Astrocyte (in vitro differentiated cells and primary cell): Measurements from ENCODE around the gene NANOS2. TPM values are rescaled to one million over a fixed set of nuclear protein-coding genes. Genes with fewer than 3 reads are reported as not detected.

Source experiments
- DNase-seq: peaks from one replicate; pipeline ENCODE4 v3.0.0-alpha.2; 2010; ENCODE audit warnings: low read depth
- FAIRE-seq: peaks from 2 replicates; lab custom pipeline; 2011; peaks lifted over from hg19 to GRCh38; lab: Jason Lieb, UNC
- H2AFZ ChIP-seq: 2 replicates; pipeline ENCODE4 v1.6.0; 2012; ENCODE audit warnings: low read depth, low read length, inconsistent platforms
- H3K27ac ChIP-seq: 2 replicates; pipeline ENCODE4 v1.5.1; 2011; ENCODE audit warnings: low read depth, low read length, inconsistent platforms
- H3K27me3 ChIP-seq: 2 replicates; pipeline ENCODE4 v1.6.0; 2011; ENCODE audit warnings: low read length, inconsistent platforms; ENCODE audit not compliant: insufficient read depth
- H3K36me3 ChIP-seq: 2 replicates; pipeline ENCODE4 v1.5.1; 2011; ENCODE audit warnings: low read length, inconsistent platforms; ENCODE audit not compliant: insufficient read depth
- H3K4me1 ChIP-seq: 2 replicates; pipeline ENCODE4 v1.5.1; 2011; ENCODE audit warnings: low read length, inconsistent platforms; ENCODE audit not compliant: insufficient read depth
- H3K4me2 ChIP-seq: 2 replicates; pipeline ENCODE4 v1.6.0; 2012; ENCODE audit warnings: low read length, inconsistent platforms
- H3K4me3 ChIP-seq: 2 replicates; pipeline ENCODE4 v1.5.1; 2011; ENCODE audit warnings: low read depth, mild to moderate bottlenecking, low read length, inconsistent platforms; ENCODE audit not compliant: insufficient read depth
- H3K79me2 ChIP-seq: 2 replicates; pipeline ENCODE4 v1.6.0; 2012; ENCODE audit warnings: mild to moderate bottlenecking, low read length, inconsistent platforms; ENCODE audit not compliant: insufficient read depth
- H3K9ac ChIP-seq: 2 replicates; pipeline ENCODE4 v1.6.0; 2012; ENCODE audit warnings: mild to moderate bottlenecking, low read length, inconsistent platforms
- H3K9me3 ChIP-seq: 2 replicates; pipeline ENCODE4 v1.5.1; 2012; ENCODE audit warnings: low read depth, mild to moderate bottlenecking, low read length, inconsistent platforms; ENCODE audit not compliant: insufficient read depth
- H4K20me1 ChIP-seq: 2 replicates; pipeline ENCODE4 v1.6.0; 2012; ENCODE audit warnings: low read length, inconsistent platforms; ENCODE audit not compliant: insufficient read depth
- H3K27ac Mint-ChIP-seq: one replicate; pipeline ENCODE4 v1.8.0; 2021; ENCODE audit warnings: mild to moderate bottlenecking, mixed read lengths; ENCODE audit not compliant: unreplicated experiment
- H3K27me3 Mint-ChIP-seq: one replicate; pipeline ENCODE4 v1.8.0; 2021; ENCODE audit warnings: low read depth, mixed read lengths; ENCODE audit not compliant: unreplicated experiment
- H3K36me3 Mint-ChIP-seq: one replicate; pipeline ENCODE4 v1.8.0; 2021; ENCODE audit warnings: low read depth, mixed read lengths; ENCODE audit not compliant: unreplicated experiment
- H3K4me1 Mint-ChIP-seq: one replicate; pipeline ENCODE4 v1.8.0; 2021; ENCODE audit warnings: low read depth, mixed read lengths; ENCODE audit not compliant: unreplicated experiment
- H3K4me3 Mint-ChIP-seq: one replicate; pipeline ENCODE4 v1.8.0; 2021; ENCODE audit warnings: mild to moderate bottlenecking, moderate library complexity, mixed read lengths; ENCODE audit not compliant: unreplicated experiment
- H3K9me3 Mint-ChIP-seq: one replicate; pipeline ENCODE4 v1.8.0; 2021; ENCODE audit warnings: mild to moderate bottlenecking, mixed read lengths; ENCODE audit not compliant: unreplicated experiment
- EZH2 ChIP-seq: IDR thresholded peaks from 2 replicates; pipeline ENCODE4 v1.6.1; 2012; ENCODE audit warnings: mild to moderate bottlenecking, low read length, inconsistent platforms; ENCODE audit not compliant: insufficient read depth
- total RNA-seq: library from RNA; stranded (reverse); gene quantifications from 2 replicates; pipeline ENCODE4 v1.2.1, GENCODE V29; 2021
- TF ChIP-seq, protein P1 (sequence below): IDR thresholded peaks from 2 replicates; pipeline ENCODE4 v1.5.1; 2011; ENCODE audit warnings: low read depth, mild to moderate bottlenecking, inconsistent platforms, low read length, moderate library complexity; ENCODE audit not compliant: insufficient read depth

The NANOS2 gene
- total RNA-seq, 1 donor from 2014 or later = not detected

DNA sequence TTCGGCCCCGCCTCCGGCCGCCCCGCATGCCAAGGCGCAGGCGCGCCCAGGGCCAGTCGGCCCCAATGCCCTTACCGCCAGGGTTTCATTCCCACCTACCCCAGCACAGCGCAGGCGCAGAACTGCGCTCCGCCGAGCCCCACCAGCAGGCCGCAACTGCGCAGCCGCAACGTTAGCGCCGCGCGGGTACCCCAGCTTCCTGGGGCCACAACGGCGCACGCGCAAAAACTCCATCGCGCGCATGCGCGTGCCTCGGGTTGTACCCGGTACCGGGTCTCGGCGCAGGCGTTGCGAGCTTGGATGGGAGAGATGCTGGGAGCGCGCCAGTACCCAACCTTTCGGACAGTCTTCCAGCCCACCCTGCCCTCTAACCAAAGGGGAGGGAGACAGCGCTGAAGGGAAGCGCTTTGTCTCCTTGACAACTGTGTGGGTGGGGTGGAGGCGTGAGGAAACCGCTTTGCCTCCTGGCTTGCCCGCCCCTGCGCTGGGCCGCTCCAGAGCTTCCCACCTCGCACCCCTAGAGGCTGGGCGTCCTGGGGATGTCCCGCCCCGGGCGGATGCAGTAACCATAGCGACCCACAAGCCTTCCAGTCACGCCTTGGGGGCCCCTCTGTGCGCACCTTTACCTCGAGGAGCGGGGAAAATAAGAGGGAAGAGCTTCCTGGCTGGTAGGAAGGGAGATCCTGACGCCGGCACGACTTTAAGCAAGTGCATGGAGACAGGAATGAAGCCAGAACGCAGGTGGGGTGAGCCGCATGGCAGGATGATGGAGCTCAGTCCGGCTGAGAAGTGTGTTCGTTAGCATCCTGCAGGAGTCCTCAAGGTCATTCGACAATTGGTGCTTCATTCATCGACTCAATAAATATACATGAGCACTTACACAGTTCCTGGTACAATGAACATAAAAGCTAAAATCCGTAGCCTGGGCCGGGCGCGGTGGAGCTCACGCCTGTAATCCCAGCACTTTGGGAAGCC lies 11.6 kb downstream of the NANOS2 start:
- peak overlapping the region; percentile 98 for H2AFZ ChIP-seq
- H3K4me3 Mint-ChIP-seq = peak overlapping the region; percentile 95

DNA sequence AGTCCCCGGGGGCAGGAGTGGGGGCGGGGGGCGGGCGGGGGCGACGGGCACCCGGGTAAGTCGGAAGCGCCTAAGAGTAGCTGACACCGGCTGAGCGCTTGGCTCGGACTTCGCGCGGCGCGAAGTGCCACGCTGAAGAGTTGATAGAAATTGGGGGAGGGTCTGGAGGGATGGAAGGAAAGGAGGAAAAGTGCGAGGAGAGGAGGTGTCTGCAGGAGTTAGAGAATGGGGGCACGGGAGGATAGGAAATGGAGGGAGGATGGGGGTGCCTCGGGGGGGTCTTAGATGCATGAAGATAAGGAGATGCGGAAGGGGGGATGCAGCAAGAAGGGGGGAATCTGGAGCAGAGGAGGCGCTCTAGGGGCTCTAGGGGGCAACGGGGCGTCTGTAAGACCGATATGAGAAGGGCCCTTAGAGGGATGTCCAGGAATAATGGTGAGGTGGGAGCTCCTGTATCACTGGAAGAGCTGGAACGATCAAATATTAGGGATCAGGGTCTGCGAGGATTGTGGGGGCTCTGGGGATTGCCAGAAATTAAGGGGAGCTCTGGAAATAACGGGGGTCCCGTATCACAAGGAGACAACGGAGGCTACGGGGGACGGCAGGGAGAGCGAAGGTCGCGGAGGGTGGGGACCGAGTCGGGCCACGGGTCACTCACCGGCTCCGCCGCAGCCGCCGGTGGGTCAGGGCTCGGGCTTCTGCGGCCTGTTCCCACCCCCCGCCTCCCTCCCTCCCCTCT lies 12.5 kb downstream of the NANOS2 start, which contains the start of gene MYPOP:
TSS of gene MYPOP (minus strand) at position 702 of the 739 bp plus-strand sequence. CDS start 840 bp downstream, outside the sequence.
- Mint-ChIP-seq H3K36me3 (peaks cover 11% of the 10 kb centered on the region), H3K27me3 (peaks cover 2% of the 10 kb centered on the region), H3K4me3 (peak within 1 kb of the TSS; percentile 95), H3K9me3 (no peaks in the 10 kb centered on the region), H3K27ac (peak within 1 kb of the TSS; percentile 62), H3K4me1 (peaks cover 10% of the 10 kb centered on the region)
- Histone ChIP-seq H3K4me2 (peak within 1 kb of the TSS; percentile 100), H3K4me3 (peak within 1 kb of the TSS; percentile 84), H3K9ac (peak within 1 kb of the TSS; percentile 87), H3K27me3 (no peaks in the 10 kb centered on the region), H3K9me3 (no peaks in the 10 kb centered on the region), H3K27ac (peak within 1 kb of the TSS; percentile 24), H3K4me1 (peaks cover 9% of the 10 kb centered on the region), H4K20me1 (peaks cover 14% of the 10 kb centered on the region), H2AFZ (peak within 1 kb of the TSS; percentile 98), H3K79me2 (peaks cover 4% of the 10 kb centered on the region), H3K36me3 (no peaks in the 10 kb centered on the region)
- TF ChIP-seq, protein P1, sequence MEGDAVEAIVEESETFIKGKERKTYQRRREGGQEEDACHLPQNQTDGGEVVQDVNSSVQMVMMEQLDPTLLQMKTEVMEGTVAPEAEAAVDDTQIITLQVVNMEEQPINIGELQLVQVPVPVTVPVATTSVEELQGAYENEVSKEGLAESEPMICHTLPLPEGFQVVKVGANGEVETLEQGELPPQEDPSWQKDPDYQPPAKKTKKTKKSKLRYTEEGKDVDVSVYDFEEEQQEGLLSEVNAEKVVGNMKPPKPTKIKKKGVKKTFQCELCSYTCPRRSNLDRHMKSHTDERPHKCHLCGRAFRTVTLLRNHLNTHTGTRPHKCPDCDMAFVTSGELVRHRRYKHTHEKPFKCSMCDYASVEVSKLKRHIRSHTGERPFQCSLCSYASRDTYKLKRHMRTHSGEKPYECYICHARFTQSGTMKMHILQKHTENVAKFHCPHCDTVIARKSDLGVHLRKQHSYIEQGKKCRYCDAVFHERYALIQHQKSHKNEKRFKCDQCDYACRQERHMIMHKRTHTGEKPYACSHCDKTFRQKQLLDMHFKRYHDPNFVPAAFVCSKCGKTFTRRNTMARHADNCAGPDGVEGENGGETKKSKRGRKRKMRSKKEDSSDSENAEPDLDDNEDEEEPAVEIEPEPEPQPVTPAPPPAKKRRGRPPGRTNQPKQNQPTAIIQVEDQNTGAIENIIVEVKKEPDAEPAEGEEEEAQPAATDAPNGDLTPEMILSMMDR = no peak
- TF ChIP-seq EZH2 = no peak
- no peak for DNase-seq
- no peak for FAIRE-seq

More for the DNA sequence above, 11.6 kb downstream of the NANOS2 start:
- H3K4me1 Mint-ChIP-seq = peaks cover 10% of the 10 kb centered on the region
- no peak for TF ChIP-seq EZH2
- TF ChIP-seq, protein P1 = peak; percentile 3
- Histone ChIP-seq H3K9ac (peak overlapping the region; percentile 68), H4K20me1 (peaks cover 14% of the 10 kb centered on the region), H3K4me2 (peak overlapping the region; percentile 100), H3K27ac (peak overlapping the region; percentile 24), H3K9me3 (no peaks in the 10 kb centered on the region), H3K36me3 (no peaks in the 10 kb centered on the region), H3K79me2 (peaks cover 4% of the 10 kb centered on the region), H3K4me3 (peak overlapping the region; percentile 84), H3K27me3 (no peaks in the 10 kb centered on the region), H3K4me1 (peaks cover 9% of the 10 kb centered on the region)
- H3K27me3 Mint-ChIP-seq = peaks cover 2% of the 10 kb centered on the region
- no peaks in the 10 kb centered on the region for H3K9me3 Mint-ChIP-seq
- no peak for FAIRE-seq
- peak; percentile 76 for DNase-seq
- peaks cover 11% of the 10 kb centered on the region for H3K36me3 Mint-ChIP-seq
- H3K27ac Mint-ChIP-seq = peak overlapping the region; percentile 47
